ENCODE data around the gene NTMT1.
A peak's percentile ranks its signal among the peaks of the same experiment; 100 is the strongest.
"Not testable (repeated sequence)": the region's sequence is repeated elsewhere in the genome, so short reads cannot be mapped to it uniquely, and the experiment has no call there.

NTMT1 gene

DNA sequence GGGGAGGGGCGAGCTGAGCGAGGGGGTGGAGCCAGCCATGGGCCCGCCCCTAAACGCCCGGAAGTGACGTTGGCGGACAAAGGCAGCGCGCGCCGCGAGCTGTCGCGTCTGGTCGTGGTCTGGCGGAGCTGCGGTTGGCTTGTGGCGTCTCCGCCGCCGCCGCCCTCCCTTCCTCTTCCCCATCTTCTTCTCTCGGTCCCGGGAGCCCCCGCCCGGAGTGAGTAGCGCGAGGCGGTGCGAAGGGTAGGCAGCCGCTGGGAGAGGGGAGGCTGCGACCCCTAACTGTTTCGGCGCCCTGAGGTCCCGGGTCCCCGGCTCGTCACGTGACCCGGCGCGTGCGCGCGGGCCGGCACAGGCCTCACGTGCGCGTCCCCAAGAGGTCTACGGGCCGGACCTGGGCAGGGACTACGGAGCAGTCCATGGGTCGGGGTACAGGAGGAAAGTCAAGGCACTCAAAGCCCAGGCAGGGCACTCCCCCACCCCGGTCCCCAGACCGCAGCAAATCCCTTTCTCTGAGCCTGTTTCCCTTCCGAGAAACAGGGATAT, at the start of gene NTMT1:
Gene NTMT1, plus strand, starts transcription at position 85 of the 546 bp plus-strand sequence. CDS start 6,541 bp downstream, outside the sequence.
- H3K27ac ChIP-seq, result peak within 1 kb of the TSS; percentile 27 to 98 (median 89)
- H3K4me3 ChIP-seq, result peak within 1 kb of the TSS; percentile 68 to 86 (median 70)

- H3K4me3 ChIP-seq, result no peak overlapping the region
- peak overlapping the region in 1 of 21 experiments; percentile 28 for H3K27ac ChIP-seq
These were observed 49.1 kb upstream of the NTMT1 start for GRCh38 chr9:129576546-129577543.

DNA sequence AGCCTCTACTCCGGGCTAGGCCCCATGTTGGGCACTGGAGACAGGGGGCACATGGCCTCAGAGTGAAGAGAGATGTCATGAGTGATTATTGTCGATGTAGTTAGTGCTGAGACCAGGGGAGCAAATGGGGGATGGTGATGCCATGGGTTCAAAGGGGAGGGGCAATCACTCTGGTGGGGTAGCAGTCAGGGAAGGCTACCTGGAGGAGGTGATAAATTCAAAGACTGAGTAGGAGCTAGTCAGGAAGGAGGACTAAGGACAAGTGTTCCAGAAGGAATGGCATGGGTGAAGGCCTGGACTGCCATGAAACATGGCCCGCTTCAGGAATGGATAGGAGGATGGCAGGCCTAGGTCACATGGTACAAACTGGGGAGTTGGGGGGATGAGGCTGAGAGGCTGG, 46.7 kb upstream of the NTMT1 start:
- no peak overlapping the region for H3K27ac ChIP-seq
- H3K4me3 ChIP-seq, result no peak overlapping the region

DNA sequence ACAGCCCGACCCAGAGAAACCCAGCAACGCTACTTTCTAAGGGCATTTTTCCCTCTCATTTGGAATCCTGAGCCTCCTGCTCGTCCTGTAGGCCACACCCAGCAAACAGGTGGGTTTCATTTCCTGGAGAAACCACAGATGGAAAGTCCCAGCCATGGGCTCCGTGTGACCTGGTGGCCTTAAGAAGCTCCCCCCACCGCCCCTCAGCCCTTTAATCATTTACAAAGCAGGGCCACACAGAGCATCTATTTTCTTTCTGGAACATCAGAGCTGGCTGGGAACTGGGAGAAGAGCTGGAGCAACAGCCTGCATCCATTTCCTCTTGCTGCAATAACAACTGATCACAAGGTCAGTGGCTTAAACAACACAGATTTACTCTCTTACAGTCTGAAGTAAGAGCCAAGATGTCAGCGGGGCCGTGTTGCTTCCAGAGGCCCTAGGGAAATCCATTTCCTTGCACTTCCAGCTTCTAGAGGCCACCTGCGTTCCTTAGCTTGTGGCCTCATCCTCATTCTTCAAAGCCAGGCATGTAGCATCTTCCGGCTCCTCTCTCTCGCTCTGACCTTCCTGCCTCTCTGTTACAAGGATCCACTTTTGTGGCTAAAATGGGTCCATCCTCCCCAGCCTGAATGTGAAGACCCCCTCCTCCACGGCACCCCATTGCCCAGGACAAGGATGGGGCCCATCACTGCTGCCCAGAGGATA, 45.6 kb upstream of the NTMT1 start:
- H3K27ac ChIP-seq, result no peak overlapping the region
- H3K4me3 ChIP-seq, result no peak overlapping the region

GRCh38 chr9:129581505-129582189, 44.3 kb upstream of the NTMT1 start:
- Histone ChIP-seq H3K27ac (no peak overlapping the region), H3K4me3 (no peak overlapping the region)

GRCh38 chr9:129582855-129583254, 43.1 kb upstream of the NTMT1 start:
- no peak overlapping the region for H3K27ac ChIP-seq
- H3K4me3 ChIP-seq, result no peak overlapping the region

DNA sequence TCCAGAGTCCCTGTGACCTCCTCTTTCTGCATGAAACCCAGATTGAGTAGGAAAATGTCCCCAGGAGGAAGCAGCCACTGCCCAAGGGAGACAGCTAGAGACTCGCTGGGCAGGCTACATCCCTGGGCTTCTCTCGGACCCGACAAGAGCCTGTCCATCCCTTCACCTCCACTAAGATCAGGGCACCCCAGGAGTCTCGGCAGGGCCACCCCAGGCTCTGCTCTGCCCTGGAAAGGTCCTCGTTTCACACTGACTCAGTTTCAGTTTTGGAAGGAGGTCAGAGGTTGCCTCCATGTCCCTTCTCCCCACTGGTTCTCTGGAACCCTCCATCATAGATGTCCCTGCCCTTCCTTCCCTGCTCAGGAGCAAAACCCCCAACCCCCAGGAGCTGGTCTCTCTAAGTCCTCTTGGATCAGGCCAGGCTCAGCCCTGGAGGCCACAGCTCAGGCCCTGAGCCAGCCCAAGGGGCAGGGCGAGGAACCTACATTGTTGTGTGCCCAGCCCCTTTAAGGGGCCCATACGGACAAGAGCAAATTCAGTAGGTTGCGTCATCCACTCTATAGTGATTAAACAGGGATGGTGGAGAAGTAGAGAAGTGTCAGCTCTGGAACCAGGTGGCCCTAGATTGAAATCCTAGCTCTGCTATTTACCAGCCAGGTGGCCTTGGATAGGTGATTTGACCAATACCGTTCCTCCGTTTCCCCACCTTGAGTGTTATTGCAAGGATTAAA, 42.5 kb upstream of the NTMT1 start:
- no peak overlapping the region for H3K4me3 ChIP-seq
- no peak overlapping the region for H3K27ac ChIP-seq

GRCh38 chr9:129584136-129584535, 41.8 kb upstream of the NTMT1 start:
- H3K27ac ChIP-seq, result peak overlapping the region in 3 of 21 experiments; percentile 25 to 50 (median 29)
- H3K4me3 ChIP-seq, result no peak overlapping the region

DNA sequence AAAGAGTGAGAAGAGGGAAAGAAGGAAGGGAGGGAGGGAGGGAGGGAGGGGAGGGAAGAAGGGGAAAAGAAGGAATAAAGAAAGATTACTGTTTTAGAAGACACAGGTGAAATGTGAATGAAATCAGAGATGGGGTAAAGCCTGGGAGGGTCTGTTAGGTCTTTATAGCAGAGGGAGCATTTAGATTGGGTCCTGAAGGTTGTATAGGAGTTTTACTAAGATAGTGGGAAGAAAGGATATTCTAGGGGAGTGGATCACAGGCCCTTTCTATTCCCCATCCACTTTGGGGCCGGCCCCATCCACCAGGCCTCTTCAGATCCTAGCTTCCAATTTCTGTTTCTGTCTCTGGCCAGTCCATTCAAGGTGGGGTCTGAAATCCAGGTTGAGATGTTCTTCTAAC, 40.6 kb upstream of the NTMT1 start:
- H3K27ac ChIP-seq, result no peak overlapping the region

GRCh38 chr9:129586245-129586644, 39.7 kb upstream of the NTMT1 start:
- Histone ChIP-seq H3K27ac (peak overlapping the region in 1 of 21 experiments; percentile 58), H3K4me3 (no peak overlapping the region)

More for the DNA sequence above, 40.6 kb upstream of the NTMT1 start:
- no peak overlapping the region for H3K4me3 ChIP-seq

GRCh38 chr9:129586685-129587084, 39.3 kb upstream of the NTMT1 start:
- H3K27ac ChIP-seq, result peak overlapping the region in 1 of 21 experiments; percentile 58

GRCh38 chr9:129587487-129588262, 38.3 kb upstream of the NTMT1 start:
- Histone ChIP-seq H3K4me3 (no peak overlapping the region), H3K27ac (no peak overlapping the region)

More at GRCh38 chr9:129586685-129587084, 39.3 kb upstream of the NTMT1 start:
- no peak overlapping the region for H3K4me3 ChIP-seq

DNA sequence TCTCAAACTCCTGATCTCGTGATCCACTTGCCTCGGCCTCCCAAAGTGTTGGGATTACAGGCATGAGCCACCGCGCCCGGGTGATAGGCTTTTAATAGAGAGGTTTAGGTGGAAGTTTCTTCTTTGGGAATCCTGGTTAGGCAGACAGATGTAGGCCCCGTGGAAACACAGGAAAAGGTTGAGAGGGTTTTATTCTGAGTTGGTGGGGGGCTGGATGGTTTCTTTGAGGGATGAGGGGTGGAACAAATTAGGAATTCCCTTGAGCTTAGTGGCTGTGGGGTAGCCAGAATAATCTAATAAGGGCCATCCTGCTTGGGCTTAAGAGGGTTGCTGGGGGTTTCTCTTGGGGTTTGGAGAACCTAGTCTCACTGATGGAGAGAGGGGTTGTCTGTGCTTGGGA, 35.5 kb upstream of the NTMT1 start:
- H3K4me3 ChIP-seq, result no peak overlapping the region
- no peak overlapping the region for H3K27ac ChIP-seq

DNA sequence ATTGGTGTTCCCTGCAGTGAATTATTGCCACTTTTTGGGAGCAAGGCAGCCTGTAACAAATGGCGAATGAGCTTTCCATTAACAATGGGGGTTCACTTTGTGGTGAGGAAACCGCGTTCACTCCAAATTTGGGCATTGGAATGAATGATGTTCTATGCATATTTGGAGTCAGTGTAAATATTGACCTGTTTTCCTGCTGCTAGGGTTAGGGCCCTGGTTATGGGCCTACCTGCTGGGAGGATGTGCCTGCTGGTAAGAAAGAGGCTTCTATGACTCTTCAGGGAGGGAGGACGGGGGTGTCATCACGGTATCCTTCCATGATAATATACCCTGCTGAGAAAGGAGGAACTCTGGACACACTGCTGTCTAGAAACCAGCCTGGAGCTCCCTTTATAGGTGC, 34.0 kb upstream of the NTMT1 start:
- H3K4me3 ChIP-seq, result no peak overlapping the region
- H3K27ac ChIP-seq, result no peak overlapping the region

DNA sequence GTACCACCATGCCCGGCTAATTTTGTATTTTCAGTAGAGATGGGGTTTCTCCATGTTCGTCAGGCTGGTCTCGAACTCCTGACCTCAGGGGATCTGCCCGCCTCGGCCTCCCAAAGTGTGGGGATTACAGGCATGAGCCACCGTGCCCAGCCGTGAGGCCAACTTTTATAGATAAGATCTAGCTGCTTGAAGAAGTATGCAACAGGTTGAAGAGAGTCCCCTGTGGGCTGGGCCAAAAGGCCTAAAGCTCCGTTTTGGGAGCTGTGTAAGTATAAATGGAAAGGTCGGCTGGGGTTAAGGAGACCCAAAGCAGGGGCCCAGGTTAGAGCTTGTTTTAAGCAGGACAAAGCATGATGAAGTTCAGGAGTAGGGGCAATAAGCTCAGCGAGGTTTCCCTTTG, 33.2 kb upstream of the NTMT1 start:
- not testable (repeated sequence) for H3K4me3 ChIP-seq, H3K27ac ChIP-seq

GRCh38 chr9:129594632-129595031, 31.3 kb upstream of the NTMT1 start:
- H3K4me3 ChIP-seq, result no peak overlapping the region
- peak overlapping the region in 2 of 21 experiments; percentile 28 to 50 for H3K27ac ChIP-seq

DNA sequence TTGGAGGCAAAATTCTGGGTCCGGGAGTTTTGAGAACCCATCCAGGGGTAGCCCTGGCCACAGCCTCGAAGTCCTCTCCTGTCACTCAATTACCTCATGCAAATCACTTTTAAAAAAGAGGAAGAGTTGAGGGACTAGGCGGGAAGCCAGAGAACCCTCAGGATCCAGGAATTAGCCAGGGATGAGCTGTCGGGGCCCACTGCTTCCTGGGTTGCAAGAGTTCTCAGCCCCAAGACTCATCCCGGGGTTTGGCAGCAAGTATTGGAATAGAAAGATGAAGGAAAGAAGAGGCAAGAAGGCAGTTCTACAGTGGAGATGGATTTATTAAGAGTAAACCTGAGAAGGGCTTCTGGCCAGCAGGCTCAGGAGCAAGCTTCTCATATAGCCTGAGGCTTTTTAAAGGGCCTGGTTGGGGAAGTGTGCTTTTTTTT, 30.6 kb upstream of the NTMT1 start:
- no peak overlapping the region for H3K4me3 ChIP-seq
- peak overlapping the region in 1 of 21 experiments; percentile 50 for H3K27ac ChIP-seq

- H3K27ac ChIP-seq, result peak overlapping the region in 11 of 21 experiments; percentile 68 to 88 (median 80)
- peak overlapping the region in 1 of 7 experiments; percentile 37 for H3K4me3 ChIP-seq
These were observed 29.9 kb upstream of the NTMT1 start for GRCh38 chr9:129595903-129596540.

All from skin epidermis (tissue), 12 donors.